ENCODE data around the gene PLAAT2. TPM values are rescaled to one million over a fixed set of nuclear protein-coding genes. Genes with fewer than 3 reads are reported as not detected.

The PLAAT2 gene
- total RNA-seq, 3 donors from 2014 or later = 44.3 to 238 (median 62.8) TPM

- no peaks in the 10 kb centered on the region for H3K9me3 ChIP-seq
- no peak for TF ChIP-seq CTCF (IDR thresholded peaks at IDR 0.05)
- H3K36me3 ChIP-seq (ENCODE audit: low read depth) = no peaks in the 10 kb centered on the region
- no peaks in the 10 kb centered on the region for H3K4me1 ChIP-seq (ENCODE audit: low read depth)
- no peak for ATAC-seq
- intact Hi-C loops (cut with DNase I, micrococcal nuclease) = no loop called here
- H3K4me3 ChIP-seq = no peak overlapping the region
- DNase-seq = no peak
Measured at GRCh38 chr11:63506876-63507275, 56.3 kb downstream of the PLAAT2 start.

- DNase-seq (no peak), ATAC-seq (peak; percentile 29)
- Histone ChIP-seq H3K36me3 (ENCODE audit: low read depth) (no peaks in the 10 kb centered on the region), H3K4me3 (no peak within 1 kb of the TSS), H3K4me1 (ENCODE audit: low read depth) (no peaks in the 10 kb centered on the region), H3K9me3 (no peaks in the 10 kb centered on the region)
- intact Hi-C loops (cut with DNase I, micrococcal nuclease) = no loop called here
- no peak for TF ChIP-seq CTCF (IDR thresholded peaks at IDR 0.05)
Measured at GRCh38 chr11:63505857-63506528, 57.2 kb downstream of the PLAAT2 start, which contains the start of gene LGALS12. TSS of gene LGALS12 (plus strand) at chr11:63506084. CDS start at chr11:63506459, 375 bp downstream.

GRCh38 chr11:63504933-63505586 is 58.1 kb downstream of the PLAAT2 start:
- ATAC-seq (no peak), DNase-seq (no peak)
- intact Hi-C loops (cut with DNase I, micrococcal nuclease) = no loop called here
- Histone ChIP-seq H3K36me3 (ENCODE audit: low read depth) (no peaks in the 10 kb centered on the region), H3K4me1 (ENCODE audit: low read depth) (no peaks in the 10 kb centered on the region), H3K9me3 (peaks cover 5% of the 10 kb centered on the region), H3K4me3 (no peak overlapping the region)
- no peak for TF ChIP-seq CTCF (IDR thresholded peaks at IDR 0.05)

GRCh38 chr11:63504054-63504453 is 59.1 kb downstream of the PLAAT2 start:
- intact Hi-C loops (cut with DNase I, micrococcal nuclease) = no loop called here
- H3K4me3 ChIP-seq = no peak overlapping the region
- H3K4me1 ChIP-seq (ENCODE audit: low read depth) = no peaks in the 10 kb centered on the region
- no peak for TF ChIP-seq CTCF (IDR thresholded peaks at IDR 0.05)
- ATAC-seq (no peak), DNase-seq (no peak)
- H3K9me3 ChIP-seq = peaks cover 15% of the 10 kb centered on the region
- H3K36me3 ChIP-seq (ENCODE audit: low read depth) = no peaks in the 10 kb centered on the region

GRCh38 chr11:63503492-63503891 is 59.7 kb downstream of the PLAAT2 start:
- ATAC-seq (peak; percentile 38), DNase-seq (no peak)
- Histone ChIP-seq H3K4me3 (no peak overlapping the region), H3K36me3 (ENCODE audit: low read depth) (no peaks in the 10 kb centered on the region), H3K9me3 (peaks cover 15% of the 10 kb centered on the region), H3K4me1 (ENCODE audit: low read depth) (no peaks in the 10 kb centered on the region)
- no peak for TF ChIP-seq CTCF (IDR thresholded peaks at IDR 0.05)
- intact Hi-C loops (cut with DNase I, micrococcal nuclease) = no loop called here

Other genes with a start within 250 kb of the PLAAT2 start
- gene SLC22A9, start 193.6 kb downstream of the PLAAT2 start, total RNA-seq = not detected
- gene PLAAT5, start 72.2 kb downstream of the PLAAT2 start, total RNA-seq = 1 to 10 TPM in 2 of 3 donors, under 1 TPM in 1; 0.20 to 5.6 (median 1.3) TPM
- gene LGALS12, start 57.3 kb downstream of the PLAAT2 start, total RNA-seq = under 1 TPM; 0.26 to 0.32 (median 0.29) TPM
- gene PLAAT4, start 26.6 kb downstream of the PLAAT2 start, total RNA-seq = 10 to 100 TPM; 57.0 to 99.0 (median 96.7) TPM
- 10 to 100 TPM; 15.1 to 58.5 (median 26.7) TPM for gene PLAAT3, start 51.1 kb upstream of the PLAAT2 start, total RNA-seq
- gene ATL3, start 108.0 kb upstream of the PLAAT2 start, total RNA-seq = 10 to 100 TPM; 47.5 to 87.9 (median 61.5) TPM
- 100 to 1,000 TPM; 111 to 129 (median 115) TPM for gene RTN3, start 118.1 kb upstream of the PLAAT2 start, total RNA-seq
- gene ZFTA, start 205.4 kb upstream of the PLAAT2 start, total RNA-seq = 10 to 100 TPM in 1 of 3 donors, 1 to 10 TPM in 2; 4.8 to 27.1 (median 5.4) TPM